PC-3 (cell line): ENCODE results near the gene OR8D1.

Source experiments
- EZH2 ChIP-seq: fragments of 300-600 bp; sonication (generic); IDR thresholded peaks from one replicate; pipeline ENCODE4 v1.6.1; 2017; ENCODE audit warnings: antibody characterized with exemption, mild to moderate bottlenecking, low read length; ENCODE audit not compliant: unreplicated experiment
- EZH2phosphoT487 ChIP-seq: fragments of 300-600 bp; sonication (generic); IDR thresholded peaks from 2 replicates; pipeline ENCODE4 v1.6.1; 2018; ENCODE audit warnings: mild to moderate bottlenecking, antibody characterized with exemption, low read length, borderline replicate concordance
- TF ChIP-seq, protein P1 (sequence below): fragments of 300-600 bp; sonication (generic); conservative IDR thresholded peaks from 2 replicates; pipeline ENCODE4 v1.5.1; 2017; ENCODE audit warnings: antibody characterized with exemption, low read depth, mild to moderate bottlenecking, low read length

DNA sequence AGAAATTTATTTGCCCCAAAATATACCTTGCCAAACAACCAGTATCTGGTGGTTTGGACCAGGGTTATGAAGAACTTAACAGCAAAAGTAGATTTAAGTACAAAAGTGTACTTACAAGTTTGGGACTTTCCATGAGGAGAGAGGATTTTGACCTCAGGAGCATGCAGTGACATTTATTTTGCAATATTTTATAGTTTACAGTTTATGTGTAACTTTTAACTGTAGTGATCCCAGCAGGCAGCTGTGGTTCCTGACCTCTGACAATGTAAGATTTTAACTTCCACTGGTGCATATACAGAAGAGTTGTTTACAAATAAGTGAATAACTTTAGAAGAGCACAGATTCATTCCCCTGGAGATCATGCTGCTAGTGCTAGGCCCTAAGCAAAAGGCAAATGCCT is 6.7 kb downstream of the OR8D1 start:
- TF ChIP-seq EZH2phosphoT487 (no peak), EZH2 (no peak)
- TF ChIP-seq, protein P1, sequence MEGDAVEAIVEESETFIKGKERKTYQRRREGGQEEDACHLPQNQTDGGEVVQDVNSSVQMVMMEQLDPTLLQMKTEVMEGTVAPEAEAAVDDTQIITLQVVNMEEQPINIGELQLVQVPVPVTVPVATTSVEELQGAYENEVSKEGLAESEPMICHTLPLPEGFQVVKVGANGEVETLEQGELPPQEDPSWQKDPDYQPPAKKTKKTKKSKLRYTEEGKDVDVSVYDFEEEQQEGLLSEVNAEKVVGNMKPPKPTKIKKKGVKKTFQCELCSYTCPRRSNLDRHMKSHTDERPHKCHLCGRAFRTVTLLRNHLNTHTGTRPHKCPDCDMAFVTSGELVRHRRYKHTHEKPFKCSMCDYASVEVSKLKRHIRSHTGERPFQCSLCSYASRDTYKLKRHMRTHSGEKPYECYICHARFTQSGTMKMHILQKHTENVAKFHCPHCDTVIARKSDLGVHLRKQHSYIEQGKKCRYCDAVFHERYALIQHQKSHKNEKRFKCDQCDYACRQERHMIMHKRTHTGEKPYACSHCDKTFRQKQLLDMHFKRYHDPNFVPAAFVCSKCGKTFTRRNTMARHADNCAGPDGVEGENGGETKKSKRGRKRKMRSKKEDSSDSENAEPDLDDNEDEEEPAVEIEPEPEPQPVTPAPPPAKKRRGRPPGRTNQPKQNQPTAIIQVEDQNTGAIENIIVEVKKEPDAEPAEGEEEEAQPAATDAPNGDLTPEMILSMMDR, result no peak
